Lung (tissue), 12 donors: ENCODE results near the gene FEN1. TPM values are rescaled to one million over a fixed set of nuclear protein-coding genes. Genes with fewer than 3 reads are reported as not detected.

ENCODE experiments used
- ATAC-seq: fragments of 200-7000 bp; cut with Tn5 transposase; one replicate; pipeline ENCODE4 v1.9.1; 2020; ENCODE audit warnings: moderate number of reproducible peaks; ENCODE audit not compliant: insufficient read depth, low FRiP score
- DNase-seq, 3 donors: peaks; one replicate each; pipeline ENCODE4 v3.0.0-alpha.2; 2013 to 2017
- H3K27ac ChIP-seq, 2 donors: one replicate each; pipeline ENCODE4 v1.5.1; 2013; ENCODE audit warnings: mild to moderate bottlenecking in 2 of 2, moderate library complexity in 2 of 2, control low read depth in 1 of 2, inconsistent platforms in 1 of 2, low read depth in 1 of 2, low read length in 1 of 2
- H3K27me3 ChIP-seq, 3 donors: one replicate each; pipeline ENCODE4 v1.5.1; 2013; ENCODE audit warnings: low read length in 2 of 3; ENCODE audit not compliant: control insufficient read depth in 3 of 3, insufficient read depth in 3 of 3
- H3K36me3 ChIP-seq, 4 donors: one replicate each; pipeline ENCODE4 v1.5.1; 2013; ENCODE audit warnings: low read length in 4 of 4, mild to moderate bottlenecking in 1 of 4, moderate library complexity in 1 of 4; ENCODE audit not compliant: control insufficient read depth in 4 of 4, insufficient read depth in 4 of 4
- H3K4me1 ChIP-seq, 5 donors: one replicate each; pipeline ENCODE4 v1.5.1; 2013; ENCODE audit warnings: low read length in 5 of 5, mild to moderate bottlenecking in 2 of 5, moderate library complexity in 1 of 5; ENCODE audit not compliant: control insufficient read depth in 5 of 5, insufficient read depth in 5 of 5
- H3K4me3 ChIP-seq: one replicate; pipeline ENCODE4 v1.5.1; 2013; ENCODE audit warnings: mild to moderate bottlenecking, control low read depth, moderate library complexity
- H3K9ac ChIP-seq, 2 donors: one replicate each; pipeline ENCODE4 v1.5.1; 2013; ENCODE audit warnings: low read length in 2 of 2, control low read depth in 1 of 2; ENCODE audit not compliant: insufficient read depth in 1 of 2
- H3K9me3 ChIP-seq, 4 donors: one replicate each; pipeline ENCODE4 v1.5.1; 2013; ENCODE audit warnings: low read length in 3 of 4, mild to moderate bottlenecking in 1 of 4, moderate library complexity in 1 of 4; ENCODE audit not compliant: control insufficient read depth in 4 of 4, insufficient read depth in 3 of 4
- WGBS, 2 donors: extraction: QIAGEN DNeasy Blood & Tissue Kit; methylation state at CpG; one replicate each; pipeline ENCODE4 v1.1.7; 2013; 5-methylcytosine and 5-hydroxymethylcytosine counted together
- polyA plus RNA-seq, 2 donors: library from polyadenylated mRNA; stranded (reverse); fragments of 200-250 nt; gene quantifications; one replicate each; pipeline ENCODE4 v1.2.1, GENCODE V29; 2013
- total RNA-seq, 2 donors: library from RNA; depleted of rRNA in 1 of 2; stranded (reverse); fragments of >200 nt in 1 of 2; gene quantifications; one replicate each; pipeline ENCODE4 v1.2.1, GENCODE V29; 2014 to 2021
- TF ChIP-seq, protein P1 (sequence below): IDR thresholded peaks from 2 replicates; pipeline ENCODE4 v1.5.1; 2012; ENCODE audit warnings: mild to moderate bottlenecking; ENCODE audit errors: control extremely low read depth, extremely low read depth
- donor health status: control.
- donor health status: control.
- donor health status: Bipolar disorder and iron deficiency.
- donor health status: healthy.
- donor health status: DM: yes; HTN: yes; CAD: no.

FEN1 gene
- total and polyA plus RNA-seq, 4 donors: 6.4 to 13.2 (median 10.2) TPM

GRCh38 chr11:61756147-61756451 is 36.6 kb upstream of the FEN1 start:
- H3K9me3 ChIP-seq: no peaks in the 10 kb centered on the region
- DNase-seq: no peak
- WGBS, 2 donors: 78 to 87% methylated on average over 4 of the region's 4 CpGs
- no peak overlapping the region for H3K27ac ChIP-seq
- peaks cover 0 to 4% (median 0%) of the 10 kb centered on the region in 3 donors for H3K27me3 ChIP-seq
- TF ChIP-seq, protein P1, sequence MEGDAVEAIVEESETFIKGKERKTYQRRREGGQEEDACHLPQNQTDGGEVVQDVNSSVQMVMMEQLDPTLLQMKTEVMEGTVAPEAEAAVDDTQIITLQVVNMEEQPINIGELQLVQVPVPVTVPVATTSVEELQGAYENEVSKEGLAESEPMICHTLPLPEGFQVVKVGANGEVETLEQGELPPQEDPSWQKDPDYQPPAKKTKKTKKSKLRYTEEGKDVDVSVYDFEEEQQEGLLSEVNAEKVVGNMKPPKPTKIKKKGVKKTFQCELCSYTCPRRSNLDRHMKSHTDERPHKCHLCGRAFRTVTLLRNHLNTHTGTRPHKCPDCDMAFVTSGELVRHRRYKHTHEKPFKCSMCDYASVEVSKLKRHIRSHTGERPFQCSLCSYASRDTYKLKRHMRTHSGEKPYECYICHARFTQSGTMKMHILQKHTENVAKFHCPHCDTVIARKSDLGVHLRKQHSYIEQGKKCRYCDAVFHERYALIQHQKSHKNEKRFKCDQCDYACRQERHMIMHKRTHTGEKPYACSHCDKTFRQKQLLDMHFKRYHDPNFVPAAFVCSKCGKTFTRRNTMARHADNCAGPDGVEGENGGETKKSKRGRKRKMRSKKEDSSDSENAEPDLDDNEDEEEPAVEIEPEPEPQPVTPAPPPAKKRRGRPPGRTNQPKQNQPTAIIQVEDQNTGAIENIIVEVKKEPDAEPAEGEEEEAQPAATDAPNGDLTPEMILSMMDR: no peak
- no peak overlapping the region for H3K4me3 ChIP-seq
- ATAC-seq: no peak
- no peak overlapping the region for H3K9ac ChIP-seq
- H3K36me3 ChIP-seq: no peaks in the 10 kb centered on the region
- H3K4me1 ChIP-seq: peaks cover 0 to 22% (median 0%) of the 10 kb centered on the region in 5 donors

DNA sequence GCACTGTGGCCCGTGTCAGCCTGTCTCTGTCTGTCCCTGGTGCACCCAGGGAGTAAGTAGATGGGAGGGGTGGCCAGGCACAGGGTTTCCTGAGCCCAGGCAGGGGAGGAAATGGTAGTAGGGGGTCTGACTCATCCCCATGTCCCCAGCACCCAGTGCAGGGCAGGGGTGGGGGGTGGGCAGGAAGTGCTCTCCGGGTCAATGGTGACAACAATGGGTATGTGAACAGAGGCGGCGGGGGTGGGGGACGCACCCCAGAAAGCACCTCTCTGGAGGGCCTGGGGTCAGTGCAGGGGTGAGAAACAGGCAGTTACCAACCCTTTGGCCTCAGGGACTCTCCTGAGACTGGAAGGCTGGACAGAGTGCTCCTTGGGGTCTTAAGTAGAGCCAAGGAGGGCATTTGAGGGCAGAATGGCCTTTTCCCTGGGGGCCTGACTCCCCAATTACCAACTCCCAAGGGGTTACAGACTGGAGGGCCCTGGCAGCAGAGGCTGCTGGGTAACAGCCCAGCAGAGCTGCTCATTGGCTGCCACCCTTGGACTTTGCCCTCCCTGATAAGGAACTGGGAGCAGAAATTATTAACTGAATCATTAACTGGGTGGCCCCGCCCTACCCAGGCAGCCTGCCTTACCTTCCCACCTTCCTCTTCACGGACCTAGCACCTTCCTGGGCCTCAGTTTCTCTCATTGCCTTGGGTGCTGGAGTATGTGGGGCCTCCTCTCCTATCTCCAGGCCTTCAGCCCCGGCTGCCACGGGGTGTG is 36.1 kb upstream of the FEN1 start:
- 65 to 66% methylated on average over 9 of the region's 9 CpGs for WGBS, 2 donors
- peak overlapping the region in 1 of 2 donors; percentile 5 for H3K27ac ChIP-seq

GRCh38 chr11:61757213-61757862 is 35.4 kb upstream of the FEN1 start:
- WGBS, 2 donors: 86 to 91% methylated on average over 15 of the region's 15 CpGs
- no peak overlapping the region for H3K27ac ChIP-seq
- TF ChIP-seq, protein P1: no peak

More for the DNA sequence above, 36.1 kb upstream of the FEN1 start:
- no peaks in the 10 kb centered on the region for H3K36me3 ChIP-seq
- H3K9me3 ChIP-seq: no peaks in the 10 kb centered on the region
- H3K9ac ChIP-seq: no peak overlapping the region
- TF ChIP-seq, protein P1: no peak
- H3K4me1 ChIP-seq: peaks cover 0 to 22% (median 0%) of the 10 kb centered on the region in 5 donors
- peaks cover 0 to 4% (median 0%) of the 10 kb centered on the region in 3 donors for H3K27me3 ChIP-seq
- DNase-seq (peak in 1 of 3 donors; percentile 33), ATAC-seq (no peak)
- H3K4me3 ChIP-seq: no peak overlapping the region

More at GRCh38 chr11:61757213-61757862, 35.4 kb upstream of the FEN1 start:
- Histone ChIP-seq H3K4me1 (peaks cover 0 to 22% (median 0%) of the 10 kb centered on the region in 5 donors), H3K27me3 (no peaks in the 10 kb centered on the region), H3K9me3 (no peaks in the 10 kb centered on the region), H3K4me3 (no peak overlapping the region), H3K9ac (no peak overlapping the region), H3K36me3 (no peaks in the 10 kb centered on the region)
- DNase-seq (no peak), ATAC-seq (no peak)
